ENCODE measurements around the gene PARP11. TPM values are rescaled to one million over a fixed set of nuclear protein-coding genes. Genes with fewer than 3 reads are reported as not detected.

The PARP11 gene
- total RNA-seq, 2 donors from 2014 or later: 2.8 to 11.4 TPM

GRCh38 chr12:3885277-3886094 is 12.3 kb upstream of the PARP11 start:
- peak; percentile 72 for TF ChIP-seq CTCF (IDR thresholded peaks at IDR 0.05)
- peak overlapping the region; percentile 84 to 87 for H3K27ac ChIP-seq

DNA sequence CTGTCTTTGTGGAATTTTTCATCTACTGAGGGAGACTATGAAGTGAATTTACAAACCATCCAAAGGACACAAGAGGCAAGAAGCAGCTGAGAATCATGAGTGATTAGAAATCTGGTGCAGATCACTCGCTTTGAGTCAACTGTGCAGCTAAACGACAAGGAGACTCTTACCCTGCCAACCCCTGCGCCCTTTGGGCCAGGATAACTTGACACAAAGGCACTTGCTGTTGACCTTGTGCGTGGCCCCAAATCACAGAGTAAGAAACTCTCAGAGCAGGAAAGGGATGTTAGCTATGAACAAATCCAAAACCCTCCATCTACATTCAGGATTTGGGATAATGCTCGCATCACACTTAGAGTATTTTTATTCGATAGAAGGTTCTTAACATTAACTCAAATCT is 11.5 kb upstream of the PARP11 start:
- ATAC-seq (ENCODE audit: insufficient number of reproducible peaks, low FRiP score, low read depth) (no peak), DNase-seq (ENCODE audit: low spot score) (no peak)
- Histone ChIP-seq H3K36me3 (no peaks in the 10 kb centered on the region), H3K4me3 (peak overlapping the region; percentile 70), H3K27ac (peak overlapping the region; percentile 84 to 87), H3K9me3 (no peaks in the 10 kb centered on the region), H3K4me1 (ENCODE audit: control insufficient read depth in 1 of 2, low read depth in 2 of 2) (no peaks in the 10 kb centered on the region), H3K27me3 (replicated peaks; ENCODE audit: insufficient read depth) (no peaks in the 10 kb centered on the region)
- TF ChIP-seq CTCF (IDR thresholded peaks at IDR 0.05): no peak

More at GRCh38 chr12:3885277-3886094, 12.3 kb upstream of the PARP11 start:
- Histone ChIP-seq H3K36me3 (no peaks in the 10 kb centered on the region), H3K4me1 (ENCODE audit: control insufficient read depth in 1 of 2, low read depth in 2 of 2) (no peaks in the 10 kb centered on the region), H3K27me3 (replicated peaks; ENCODE audit: insufficient read depth) (no peaks in the 10 kb centered on the region), H3K4me3 (peak overlapping the region; percentile 70), H3K9me3 (no peaks in the 10 kb centered on the region)
- ATAC-seq (ENCODE audit: insufficient number of reproducible peaks, low FRiP score, low read depth) (peak; percentile 31), DNase-seq (ENCODE audit: low spot score) (no peak)

GRCh38 chr12:3882896-3883564 is 9.8 kb upstream of the PARP11 start:
- no peaks in the 10 kb centered on the region for H3K27me3 ChIP-seq (replicated peaks; ENCODE audit: insufficient read depth)
- TF ChIP-seq CTCF (IDR thresholded peaks at IDR 0.05): no peak
- DNase-seq (ENCODE audit: low spot score) (no peak), ATAC-seq (ENCODE audit: insufficient number of reproducible peaks, low FRiP score, low read depth) (no peak)
- no peak overlapping the region for H3K27ac ChIP-seq
- no peaks in the 10 kb centered on the region for H3K36me3 ChIP-seq
- H3K9me3 ChIP-seq: no peaks in the 10 kb centered on the region
- no peaks in the 10 kb centered on the region for H3K4me1 ChIP-seq (ENCODE audit: control insufficient read depth in 1 of 2, low read depth in 2 of 2)
- H3K4me3 ChIP-seq: no peak overlapping the region

- Histone ChIP-seq H3K4me1 (ENCODE audit: control insufficient read depth in 1 of 2, low read depth in 2 of 2) (no peaks in the 10 kb centered on the region), H3K4me3 (no peak overlapping the region), H3K27ac (no peak overlapping the region), H3K27me3 (replicated peaks; ENCODE audit: insufficient read depth) (no peaks in the 10 kb centered on the region), H3K36me3 (no peaks in the 10 kb centered on the region), H3K9me3 (no peaks in the 10 kb centered on the region)
- ATAC-seq (ENCODE audit: insufficient number of reproducible peaks, low FRiP score, low read depth) (no peak), DNase-seq (ENCODE audit: low spot score) (no peak)
- no peak for TF ChIP-seq CTCF (IDR thresholded peaks at IDR 0.05)
These were observed 9.2 kb upstream of the PARP11 start for GRCh38 chr12:3882406-3882805.

- Histone ChIP-seq H3K4me1 (ENCODE audit: control insufficient read depth in 1 of 2, low read depth in 2 of 2) (no peaks in the 10 kb centered on the region), H3K36me3 (no peaks in the 10 kb centered on the region), H3K4me3 (no peak overlapping the region), H3K27ac (no peak overlapping the region), H3K9me3 (no peaks in the 10 kb centered on the region), H3K27me3 (replicated peaks; ENCODE audit: insufficient read depth) (no peaks in the 10 kb centered on the region)
- ATAC-seq (ENCODE audit: insufficient number of reproducible peaks, low FRiP score, low read depth) (no peak), DNase-seq (ENCODE audit: low spot score) (no peak)
- TF ChIP-seq CTCF (IDR thresholded peaks at IDR 0.05): no peak
These were observed 8.2 kb upstream of the PARP11 start for GRCh38 chr12:3881281-3881950.
